HPDE6-E6E7 (cell line): ENCODE results near the gene NBAS.
A peak's percentile ranks its signal among the peaks of the same experiment; 100 is the strongest.

ENCODE experiments used
- DNase-seq: peaks from one replicate; pipeline ENCODE4 v3.0.0; 2011; ENCODE audit warnings: missing footprints; ENCODE audit errors: extremely low spot score

NBAS gene

DNA sequence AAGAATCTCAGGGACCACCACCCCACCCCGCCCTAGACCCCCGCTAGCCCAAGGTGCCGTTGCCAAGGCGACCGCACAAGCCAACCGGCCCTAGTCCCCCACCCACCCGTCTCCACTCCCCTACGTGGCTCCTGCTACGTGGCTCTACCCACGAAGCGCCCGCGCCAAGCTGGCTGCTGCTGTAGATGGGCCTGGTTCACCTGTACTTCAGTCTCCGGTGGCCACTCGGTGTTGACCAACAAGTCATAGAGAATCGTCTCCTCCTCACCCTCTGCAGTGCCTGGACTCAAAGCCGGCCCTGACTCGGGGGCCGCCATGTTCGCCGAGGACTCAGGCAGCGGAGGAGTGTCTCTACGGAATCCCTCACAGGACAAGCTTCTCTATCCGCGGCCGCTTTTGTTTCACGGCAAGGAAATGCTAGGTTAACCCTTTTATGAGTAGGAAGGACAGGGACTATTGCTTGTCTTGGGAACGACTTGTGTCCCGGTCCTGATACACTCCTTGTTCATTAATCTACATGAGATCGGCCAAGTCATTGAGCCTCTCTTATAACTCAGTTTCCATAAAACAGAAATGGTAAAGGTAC lies at the start of gene NBAS:
Gene NBAS, minus strand, starts transcription at position 347 of the 586 bp plus-strand sequence. Its CDS starts 30 bp downstream, at position 317.
- peak; percentile 73 for DNase-seq

DNA sequence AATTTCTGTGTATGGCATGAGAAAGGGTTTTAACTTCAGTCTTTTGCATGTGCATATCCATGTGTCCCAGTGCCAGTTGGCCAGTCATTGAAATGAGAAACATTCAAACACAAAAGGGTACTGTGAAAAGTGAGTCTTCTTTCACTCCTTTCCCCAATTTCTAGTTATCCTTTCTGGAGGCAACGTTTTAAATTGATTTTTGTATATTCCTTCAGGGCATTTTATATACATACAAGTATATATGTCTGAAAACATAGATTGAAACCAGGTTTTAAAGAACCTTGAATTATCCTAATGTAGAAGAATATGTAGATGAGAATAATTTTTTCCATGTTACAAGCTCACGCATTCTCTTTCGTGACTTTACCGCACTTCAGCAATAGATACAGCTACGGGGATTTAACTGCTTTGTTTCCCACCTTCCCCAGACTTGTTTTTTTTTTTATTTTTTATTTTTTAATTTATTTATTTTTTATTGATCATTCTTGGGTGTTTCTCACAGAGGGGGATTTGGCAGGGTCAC lies 49.4 kb upstream of the NBAS start:
- no peak for DNase-seq

DNA sequence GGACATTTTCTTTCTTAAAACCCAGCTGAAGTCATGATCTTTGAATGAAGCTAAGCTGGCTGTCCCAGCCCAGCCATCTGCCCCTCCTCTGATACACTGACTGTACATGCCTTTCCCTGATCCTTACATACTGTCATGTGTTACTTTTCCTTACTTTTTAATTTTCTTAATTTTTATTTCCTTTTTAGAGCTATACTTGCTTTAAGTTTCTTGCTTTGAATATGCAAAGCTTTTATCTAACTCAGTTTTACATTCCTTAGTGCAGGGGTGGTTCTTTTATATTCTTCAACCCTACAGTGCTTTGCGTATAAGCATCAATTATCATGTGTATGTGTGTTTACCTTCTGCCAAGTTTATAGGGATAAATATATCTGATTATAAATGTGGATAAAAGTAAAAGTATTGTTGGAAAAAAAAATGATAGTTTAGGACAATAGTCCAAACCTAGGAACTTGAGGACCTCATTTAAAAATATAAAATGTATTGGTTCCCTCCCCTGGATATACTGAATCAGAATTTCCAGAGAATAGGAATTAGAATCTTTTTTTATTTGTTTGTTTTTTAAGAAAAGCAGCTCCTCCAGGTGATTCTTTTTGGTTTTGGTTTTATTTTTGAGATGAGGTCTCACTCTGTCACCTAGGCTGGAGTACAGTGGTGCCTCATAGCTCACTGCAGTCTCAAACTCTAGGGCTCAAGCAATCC lies 48.4 kb upstream of the NBAS start:
- no peak for DNase-seq

DNA sequence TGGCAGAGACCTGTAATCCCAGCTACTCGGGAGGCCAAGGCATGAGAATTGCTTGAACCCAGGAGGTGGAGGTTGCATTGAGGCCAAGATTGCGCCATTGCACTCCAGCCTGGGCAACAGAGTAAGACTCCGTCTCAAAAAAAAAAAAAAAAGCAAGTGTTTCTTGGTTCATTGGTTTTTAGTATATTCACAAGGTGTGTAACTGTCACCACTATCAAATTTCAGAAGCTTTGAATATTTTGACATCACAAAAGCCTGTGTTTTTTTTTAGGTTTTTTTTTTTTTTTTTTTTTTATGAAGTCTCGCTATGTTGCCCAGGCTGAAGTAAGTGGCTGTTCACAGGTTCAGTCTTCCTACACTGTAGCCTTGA lies 47.2 kb upstream of the NBAS start:
- DNase-seq = no peak

DNA sequence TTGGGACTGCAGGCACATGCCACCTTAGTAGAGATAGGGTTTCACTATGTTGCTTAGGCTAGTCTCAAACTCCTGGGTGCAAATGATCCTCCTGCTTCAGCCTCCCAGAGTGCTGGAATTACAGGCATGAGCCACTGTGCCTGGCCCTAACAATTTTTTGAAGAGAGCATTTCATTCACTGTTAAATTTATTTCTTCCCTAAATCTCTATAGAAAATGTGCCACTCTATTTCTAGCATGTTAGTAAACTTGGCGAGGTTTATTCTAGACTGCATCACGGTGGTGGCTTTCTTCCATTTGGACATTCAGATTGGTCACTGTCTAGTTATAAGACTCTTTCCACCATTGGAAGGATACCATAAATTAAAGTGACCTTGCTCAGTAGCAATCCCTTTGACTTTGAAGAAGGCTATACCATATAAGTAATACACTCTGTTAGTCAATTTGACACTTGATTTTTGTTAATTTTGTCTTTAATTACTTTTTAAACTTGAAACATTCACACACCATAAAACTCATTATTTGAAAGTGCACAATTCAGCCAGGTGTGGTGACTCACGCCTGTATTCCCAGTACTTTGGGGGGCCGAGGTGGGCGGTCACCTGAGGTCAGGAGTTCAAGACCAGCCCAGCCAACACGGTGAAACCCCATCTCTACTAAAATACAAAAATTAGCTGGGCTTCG lies 46.7 kb upstream of the NBAS start:
- DNase-seq = no peak

DNA sequence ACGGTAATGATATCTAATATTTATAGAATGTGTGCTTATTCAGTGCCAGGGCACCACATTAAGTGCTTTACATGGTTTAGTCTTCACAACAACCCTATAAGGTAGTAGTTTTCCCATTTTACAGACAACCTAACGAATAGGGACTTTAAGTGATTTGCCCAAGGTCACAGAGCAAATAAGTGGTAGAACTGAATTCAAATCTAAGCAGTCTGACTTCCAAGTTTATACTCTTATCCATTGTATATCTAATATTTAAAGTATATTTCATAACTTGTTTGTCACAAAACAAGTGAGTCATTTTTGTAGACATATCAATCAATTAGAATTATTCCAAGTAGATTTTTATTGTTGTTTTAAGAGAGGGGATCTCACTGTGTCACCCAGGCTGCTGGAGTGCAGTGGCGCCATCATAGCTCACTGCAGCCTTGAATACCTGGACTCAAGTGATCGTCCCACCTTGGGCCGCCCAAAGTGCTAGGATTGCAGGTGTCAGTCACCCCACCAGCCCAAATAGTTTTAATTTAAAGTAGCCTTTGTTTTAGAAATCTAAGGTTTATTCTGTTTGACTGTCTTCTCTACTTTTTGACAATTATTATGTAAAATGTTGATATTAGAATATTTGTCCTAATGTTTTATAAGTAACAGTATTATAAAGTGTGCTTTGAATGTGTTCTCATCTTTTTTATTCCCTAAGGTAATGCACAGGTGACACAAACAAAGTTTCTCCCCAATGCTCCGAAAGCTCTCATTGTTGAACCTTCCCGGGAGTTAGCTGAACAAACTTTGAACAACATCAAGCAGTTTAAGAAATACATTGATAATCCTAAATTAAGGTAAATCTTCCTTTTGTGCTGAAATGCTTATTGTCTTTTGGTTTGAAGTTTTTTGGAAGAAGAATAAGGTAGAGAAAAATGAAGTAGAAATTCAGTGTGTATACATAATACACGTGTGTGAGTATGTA lies 45.6 kb upstream of the NBAS start:
- DNase-seq = no peak

DNA sequence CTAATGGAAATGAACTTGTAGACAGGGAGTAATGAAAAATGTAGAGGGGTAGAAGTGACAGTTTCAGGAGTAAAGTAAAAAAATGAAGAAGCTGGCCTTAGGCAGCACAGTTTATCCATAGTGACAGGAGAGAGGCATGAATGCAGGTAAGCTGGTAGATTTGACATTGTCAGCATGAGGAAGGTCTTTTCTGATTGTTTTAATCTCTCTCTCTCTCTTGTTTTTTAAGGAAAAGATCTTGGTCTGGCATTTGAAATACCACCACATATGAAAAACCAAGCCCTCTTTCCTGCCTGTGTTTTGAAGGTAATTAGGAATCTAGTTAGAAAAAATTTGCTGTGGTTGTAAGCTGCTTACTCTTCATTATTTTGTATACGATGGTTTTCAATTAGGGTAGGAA lies 44.6 kb upstream of the NBAS start:
- DNase-seq = no peak

DNA sequence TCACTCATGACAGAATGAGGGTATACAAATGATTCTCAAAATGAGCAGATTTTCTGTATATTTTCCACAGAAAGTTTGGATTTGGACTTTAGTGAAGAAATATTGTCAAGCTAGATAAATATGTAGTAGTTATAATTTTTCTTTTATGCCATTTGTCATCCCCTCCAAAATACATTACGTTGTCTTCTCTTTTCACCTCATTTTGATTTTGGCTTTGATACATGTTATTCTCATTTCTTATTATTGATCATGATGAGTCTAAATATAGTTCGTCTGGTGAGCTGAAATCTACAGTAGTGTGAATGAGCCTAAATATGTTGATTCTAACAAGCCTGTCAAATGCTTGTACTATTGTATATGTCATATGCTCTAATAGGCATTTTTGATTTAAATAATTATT lies 42.8 kb upstream of the NBAS start:
- no peak for DNase-seq

DNA sequence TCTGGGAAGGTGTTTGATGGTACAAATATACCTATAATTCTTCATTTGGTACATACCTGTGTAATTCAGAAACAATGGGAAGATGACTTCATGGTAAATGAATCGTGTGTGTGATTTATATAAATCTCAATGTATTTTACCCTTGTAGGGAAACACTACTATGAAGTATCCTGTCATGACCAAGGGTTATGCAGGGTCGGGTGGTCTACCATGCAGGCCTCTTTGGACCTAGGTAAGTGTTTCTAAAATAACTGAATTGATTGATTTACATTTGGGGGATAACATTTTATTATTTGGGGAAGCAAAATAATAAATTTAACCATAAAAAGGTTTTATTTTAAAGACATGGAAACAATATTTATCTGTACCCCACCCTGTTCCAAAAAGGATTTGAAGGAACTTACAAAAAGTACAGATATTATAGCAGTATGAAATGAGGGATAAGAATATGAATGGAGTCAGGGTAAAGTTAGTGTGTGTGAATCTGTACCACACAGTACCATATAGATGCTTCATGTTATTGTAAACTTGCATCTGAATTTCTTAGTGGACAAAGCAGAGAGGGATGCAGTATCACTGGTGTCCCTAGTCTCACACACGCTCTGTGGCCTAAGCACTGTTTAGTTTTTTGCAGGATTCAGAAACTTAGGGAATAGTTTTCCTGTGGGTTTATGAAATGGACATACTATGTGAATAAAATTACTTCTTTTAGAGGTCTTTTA lies 42.1 kb upstream of the NBAS start:
- DNase-seq = no peak

DNA sequence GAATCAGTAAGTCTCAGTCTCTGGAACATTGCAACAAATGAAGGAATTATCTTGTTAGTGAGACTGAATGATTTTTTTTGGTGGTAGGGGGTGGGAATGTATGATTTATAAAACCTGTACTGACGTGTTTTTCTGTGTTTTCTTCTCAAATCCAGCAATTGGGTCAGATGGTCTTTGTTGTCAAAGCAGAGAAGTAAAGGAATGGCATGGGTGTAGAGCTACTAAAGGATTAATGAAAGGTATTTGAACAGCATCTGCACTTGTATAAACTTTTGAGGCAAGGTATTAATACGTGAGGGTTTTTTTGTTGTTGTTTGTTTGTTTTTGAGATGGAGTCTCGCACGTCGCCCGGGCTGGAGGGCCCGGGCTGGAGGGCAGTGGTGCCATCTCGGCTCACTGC lies 41.3 kb upstream of the NBAS start:
- no peak for DNase-seq

DNA sequence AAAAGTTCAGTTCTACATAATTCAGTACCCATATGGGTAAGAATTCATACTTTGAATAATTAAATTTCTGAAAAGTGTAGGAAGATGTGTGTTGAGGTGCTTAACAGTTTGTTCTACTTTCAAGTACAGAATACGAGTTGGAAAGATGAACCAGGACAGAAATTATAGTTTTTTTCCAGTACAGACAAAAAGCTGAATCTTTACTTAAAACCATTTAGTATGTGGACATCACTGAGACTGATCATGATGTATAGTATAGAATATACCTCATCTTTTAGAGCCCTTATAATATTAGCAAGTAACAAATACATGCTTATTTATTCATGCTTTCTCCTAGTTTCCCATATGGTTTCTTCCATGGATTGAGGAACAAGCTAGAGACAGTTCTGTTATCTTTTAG lies 40.5 kb upstream of the NBAS start:
- DNase-seq = no peak

DNA sequence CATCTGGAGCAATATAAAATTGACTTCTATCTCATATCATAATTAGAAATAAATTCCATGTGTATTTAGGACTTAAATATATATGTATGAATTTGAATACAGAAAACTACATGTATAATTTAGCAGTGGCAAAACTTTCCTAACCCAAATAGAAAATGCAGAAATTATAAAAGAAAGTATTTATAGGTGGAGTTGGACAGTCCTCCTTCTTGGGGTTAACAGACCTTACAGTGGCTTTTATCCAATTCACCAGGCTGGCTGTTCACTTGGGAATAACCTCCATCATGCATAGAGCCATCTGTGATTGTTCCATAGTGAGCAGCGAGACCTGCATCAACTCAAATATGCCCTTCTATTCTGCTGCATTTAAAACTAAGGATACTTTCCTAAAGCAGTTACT lies 38.9 kb upstream of the NBAS start:
- DNase-seq = no peak

DNA sequence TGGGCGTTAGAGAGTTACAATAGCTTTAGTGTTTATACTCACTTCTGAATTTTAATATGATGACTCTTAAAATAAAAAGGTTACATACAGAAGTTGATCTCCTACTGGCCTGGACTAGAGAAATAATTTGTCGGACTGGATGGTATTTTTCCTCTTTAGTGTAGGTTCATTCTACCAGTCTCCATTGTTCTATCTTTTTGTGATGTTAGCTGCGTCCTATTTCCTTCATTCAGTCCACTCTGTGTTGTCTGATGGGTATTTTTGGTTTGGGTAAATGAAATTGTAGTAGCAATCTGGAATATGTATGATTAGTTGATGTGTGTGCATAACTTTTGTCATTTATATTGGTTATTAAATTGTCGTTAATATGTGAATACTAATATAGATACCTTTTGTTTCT lies 35.8 kb upstream of the NBAS start:
- no peak for DNase-seq

DNA sequence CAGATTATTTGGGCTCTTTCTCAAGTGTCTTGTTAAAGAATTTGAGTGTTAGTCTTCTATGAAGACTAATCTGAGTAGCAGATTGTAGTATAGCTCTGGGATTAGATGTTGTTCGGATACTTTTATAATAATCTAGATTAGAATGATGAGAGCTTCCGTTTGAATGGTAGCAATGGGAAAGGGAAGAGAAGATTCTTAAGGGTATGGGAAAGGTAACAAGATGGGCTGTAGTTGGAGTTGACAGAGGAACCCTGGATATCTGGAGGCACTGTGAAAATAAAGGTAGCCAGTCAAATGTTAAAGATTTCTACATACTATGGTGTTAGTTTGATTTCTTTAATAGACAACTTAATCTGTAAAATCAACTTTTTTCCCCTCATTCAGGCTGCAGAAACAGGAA lies 35.2 kb upstream of the NBAS start:
- DNase-seq = no peak

DNA sequence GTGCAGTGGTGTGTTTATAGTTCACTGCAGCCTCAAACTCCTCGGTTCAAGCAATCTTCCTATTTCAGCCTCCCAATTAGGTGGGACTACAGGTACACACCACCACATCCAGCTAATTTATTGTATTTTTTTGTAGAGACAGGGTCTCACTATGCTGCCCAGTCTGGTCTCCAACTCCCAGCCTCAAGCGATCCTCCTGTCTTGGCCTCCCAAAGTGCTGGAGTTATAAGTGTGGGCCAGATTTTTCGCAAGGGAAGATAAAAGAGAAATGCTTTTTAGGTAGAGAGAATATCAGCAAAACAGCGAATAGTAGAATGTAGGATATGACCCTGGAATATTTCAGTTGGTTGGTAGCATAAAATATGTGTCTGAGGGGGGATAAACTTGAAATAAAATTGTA lies 34.8 kb upstream of the NBAS start:
- DNase-seq = no peak

DNA sequence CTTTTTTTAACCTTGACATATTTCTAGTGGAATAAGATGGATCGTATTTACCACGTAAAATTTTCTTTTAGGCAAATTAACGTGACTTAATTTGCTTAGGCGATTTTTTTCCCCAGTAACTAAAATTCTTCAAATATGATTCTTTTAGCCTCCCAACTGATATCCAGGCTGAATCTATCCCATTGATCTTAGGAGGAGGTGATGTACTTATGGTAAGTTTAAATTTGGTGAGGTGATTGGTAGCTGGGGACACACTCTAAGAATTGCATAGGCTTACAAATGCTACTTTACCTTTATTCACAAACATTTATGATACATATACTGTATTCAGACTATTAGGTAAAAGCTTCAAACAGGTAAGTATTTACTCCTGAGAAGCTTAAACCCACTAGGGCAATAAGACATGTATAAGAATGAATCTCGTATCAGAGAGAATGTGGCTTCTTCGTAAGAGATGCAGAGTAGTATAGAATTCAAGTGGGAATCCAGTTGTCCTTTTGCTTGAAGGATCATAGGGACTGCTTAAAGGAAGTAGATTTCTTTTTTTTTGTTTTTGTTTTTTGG lies 34.3 kb upstream of the NBAS start:
- DNase-seq = no peak

DNA sequence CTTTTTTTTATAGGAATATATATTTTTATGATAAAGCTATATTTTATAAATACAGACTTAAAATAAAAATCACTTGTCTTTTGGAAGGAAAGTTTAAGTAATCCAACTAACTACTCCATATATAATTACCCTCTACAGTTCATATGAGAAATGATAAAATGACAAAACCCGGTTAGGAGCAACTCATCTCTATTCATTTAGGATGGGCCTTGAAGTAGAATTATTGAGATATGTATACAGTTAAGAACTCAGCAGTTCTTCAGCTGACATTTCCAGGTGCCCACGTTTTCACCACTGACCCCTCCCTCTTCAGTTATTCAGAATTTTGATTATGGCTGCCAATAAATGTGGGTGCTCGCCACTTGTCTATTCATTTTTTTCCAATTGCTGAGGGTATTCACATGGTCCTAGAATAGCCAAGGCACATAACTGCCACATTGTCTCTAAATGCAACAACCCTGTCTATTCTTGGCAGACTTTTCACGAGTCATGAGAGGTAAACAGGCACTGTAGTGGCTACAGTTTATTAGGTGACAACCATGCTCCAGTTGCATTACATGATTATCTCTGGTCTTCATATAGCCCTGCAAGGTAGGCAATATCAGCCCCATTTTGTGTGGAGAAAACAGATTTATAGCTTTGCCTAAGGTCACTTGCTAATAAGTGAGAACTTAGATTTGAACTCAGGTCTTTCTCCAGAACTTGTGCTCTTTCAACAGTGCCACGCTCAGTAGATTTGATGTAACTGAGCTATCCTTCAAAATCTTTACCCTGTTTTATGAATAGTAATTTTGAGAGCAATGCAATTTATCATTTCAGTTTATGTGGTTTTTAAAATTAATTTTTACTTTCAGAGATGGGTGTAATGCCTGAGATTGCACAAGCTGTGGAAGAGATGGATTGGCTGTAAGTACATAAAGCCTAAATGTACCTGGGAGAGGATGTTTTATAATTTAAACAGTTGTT lies 33.4 kb upstream of the NBAS start:
- DNase-seq = no peak

DNA sequence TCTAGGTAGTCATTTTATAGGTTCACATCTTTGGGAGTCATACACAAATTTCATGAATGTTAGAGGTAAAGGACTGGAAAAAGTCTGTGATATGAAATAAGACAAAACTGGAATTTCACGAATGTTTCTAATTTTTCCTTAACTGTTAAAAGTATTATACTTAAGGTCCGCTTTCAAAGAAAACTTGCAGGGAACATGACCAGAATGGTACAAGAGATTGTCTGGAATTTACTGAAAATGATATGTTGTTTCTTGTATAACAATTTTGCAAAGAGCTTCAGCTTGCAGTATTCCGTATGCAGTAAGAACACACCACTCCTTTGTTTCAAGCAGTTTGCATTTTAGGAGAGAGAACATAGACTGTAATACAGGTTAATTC lies 32.2 kb upstream of the NBAS start:
- DNase-seq = no peak

DNA sequence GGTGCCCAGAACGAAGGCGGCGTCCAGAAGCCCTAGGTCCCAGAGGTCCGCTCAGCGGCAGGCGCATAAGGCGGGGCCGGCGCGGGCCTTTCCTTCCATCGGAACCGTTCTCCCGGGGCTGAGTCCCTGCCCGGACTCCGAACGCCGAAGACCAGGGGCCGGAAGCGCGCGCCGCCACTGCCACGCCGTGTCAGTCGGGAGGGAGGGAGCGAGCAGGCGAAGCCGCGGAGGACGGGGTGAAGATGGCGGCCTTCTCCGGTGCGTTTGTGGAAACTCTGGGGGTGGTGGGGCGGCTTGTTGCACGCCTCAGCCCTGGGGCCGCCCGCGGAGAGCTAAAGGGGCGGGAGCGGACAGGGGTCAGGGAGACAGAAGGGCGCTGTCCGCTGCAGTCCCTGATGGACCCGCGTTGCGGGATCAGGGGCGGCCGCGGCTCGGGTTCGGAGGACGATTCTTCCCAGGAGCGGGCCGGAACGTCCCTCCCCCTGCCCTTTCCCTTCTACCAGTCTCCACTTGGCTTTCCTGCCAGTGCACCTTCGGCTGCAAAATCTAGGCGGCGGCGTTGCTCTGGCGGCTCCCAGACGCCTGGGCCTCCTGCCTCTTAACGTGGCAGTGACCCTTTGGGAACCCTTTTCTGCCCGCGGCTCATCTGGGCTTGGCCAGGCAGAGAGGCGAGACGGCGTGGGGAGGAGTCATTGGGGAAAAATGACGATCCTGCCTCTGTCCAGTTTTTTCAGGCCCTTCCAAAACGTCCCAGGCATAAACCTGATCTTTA lies 30.7 kb upstream of the NBAS start, which contains the start of gene DDX1:
Gene DDX1, plus strand, starts transcription at position 177 of the 772 bp plus-strand sequence. Its CDS starts 66 bp downstream, at position 243.
- DNase-seq = peak; percentile 81
